ENCODE measurements around the gene HDGFL1.

- TF ChIP-seq ZFP3 (CRISPR knock-in tag; IDR thresholded peaks at IDR 0.05): no peak
- TF ChIP-seq ARNTL (CRISPR knock-in tag; IDR thresholded peaks at IDR 0.05; ENCODE audit: borderline replicate concordance, low read depth): no peak
- no peak for TF ChIP-seq ZFP30 (CRISPR knock-in tag; IDR thresholded peaks at IDR 0.05)
- TF ChIP-seq GLIS3 (CRISPR knock-in tag; IDR thresholded peaks at IDR 0.05): no peak
- TF ChIP-seq TCF4 (CRISPR knock-in tag; IDR thresholded peaks at IDR 0.05; ENCODE audit: borderline replicate concordance): no peak
- no peak for TF ChIP-seq BACH2 (CRISPR knock-in tag; IDR thresholded peaks at IDR 0.05; ENCODE audit: borderline replicate concordance)
Measured at GRCh38 chr6:22613051-22613450, 43.7 kb downstream of the HDGFL1 start.

Data from SK-N-SH treated with all-trans-retinoic acid at 6 μM for 48 hours (cell line).